Left cardiac atrium (tissue), 4 donors: ENCODE measurements around the gene PRX. TPM values are rescaled to one million over a fixed set of nuclear protein-coding genes. Genes with fewer than 3 reads are reported as not detected.
"Not testable (repeated sequence)": the region's sequence is repeated elsewhere in the genome, so short reads cannot be mapped to it uniquely, and the experiment has no call there.

Experiments used
- ATAC-seq, 2 donors: fragments of 200-7000 bp; cut with Tn5 transposase; one replicate each; pipeline ENCODE4 v1.9.1; 2020; ENCODE audit warnings: mild to moderate bottlenecking in 2 of 2, moderate library complexity in 2 of 2
- DNase-seq: peaks from one replicate; pipeline ENCODE4 v3.0.0-alpha.2; 2020
- intact Hi-C, 2 donors: fragments of 100-400 bp; cut with DNase I; formaldehyde crosslinking; loops; one replicate each; pipeline versions ENCODE4 v1.14.1 to v1.15.1; 2022 to 2023
- long read RNA-seq: library from polyadenylated mRNA; unstranded; transcript quantifications from one replicate; pipeline ENCODE4 v2.0.0, GENCODE V29; 2021
- total RNA-seq, 2 donors: library from RNA; stranded (reverse); fragmentation: NEBNext Ultra II Directional; extraction: Animal tissue kit (Norgen Biotek cat#: 25700); gene quantifications; one replicate each; pipeline ENCODE4 v1.2.1, GENCODE V29; 2021
- donor health status: DM: no; HTN: yes; CAD: no.
- donor health status: DM: no; HTN: yes; CAD: no; lungs with severe emphysema.
- donor health status: DM: yes; HTN: yes; CAD: no.
- donor health status: Dilated cardiomyopathy.

PRX gene
- 1 to 10 TPM; 2.8 to 3.6 TPM for total RNA-seq
- long read RNA-seq, partial matches to known transcripts: 0 of 1 reads
- long read RNA-seq, other reads (novel, unspliced or antisense): 1 of 1 reads

DNA sequence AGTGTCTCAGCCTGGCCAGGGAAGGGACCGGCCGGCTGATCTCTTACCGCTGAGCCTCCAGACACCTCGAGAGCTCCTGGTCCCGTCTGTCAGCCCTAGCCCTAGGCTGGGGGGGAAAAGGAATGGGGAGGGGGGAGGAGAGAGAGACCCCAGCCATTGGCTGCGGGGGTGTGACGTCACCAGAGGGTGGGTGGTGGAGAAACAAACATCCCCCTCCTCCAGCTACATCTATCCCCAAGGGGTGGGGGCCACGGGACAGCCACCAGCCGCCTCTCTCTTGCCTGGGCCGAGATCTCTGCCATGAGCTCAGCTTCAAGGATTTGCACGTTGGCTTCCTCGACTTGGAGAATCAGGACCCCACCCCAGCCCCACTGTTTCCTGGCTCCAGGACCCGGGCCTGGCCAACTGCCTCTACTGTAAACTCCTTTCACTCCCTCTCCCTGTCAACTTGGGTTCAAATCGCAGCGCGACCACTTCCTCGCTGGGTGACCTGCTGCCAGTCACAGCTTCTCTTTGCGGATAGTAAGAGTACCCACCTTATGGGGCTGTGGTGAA, at the start of gene PRX:
PRX (minus strand) TSS at position 88 of the 555 bp plus-strand sequence. CDS start 5,446 bp downstream, outside the sequence.
- no peak for DNase-seq
- intact Hi-C loops: no loop called here
- ATAC-seq: no peak

DNA sequence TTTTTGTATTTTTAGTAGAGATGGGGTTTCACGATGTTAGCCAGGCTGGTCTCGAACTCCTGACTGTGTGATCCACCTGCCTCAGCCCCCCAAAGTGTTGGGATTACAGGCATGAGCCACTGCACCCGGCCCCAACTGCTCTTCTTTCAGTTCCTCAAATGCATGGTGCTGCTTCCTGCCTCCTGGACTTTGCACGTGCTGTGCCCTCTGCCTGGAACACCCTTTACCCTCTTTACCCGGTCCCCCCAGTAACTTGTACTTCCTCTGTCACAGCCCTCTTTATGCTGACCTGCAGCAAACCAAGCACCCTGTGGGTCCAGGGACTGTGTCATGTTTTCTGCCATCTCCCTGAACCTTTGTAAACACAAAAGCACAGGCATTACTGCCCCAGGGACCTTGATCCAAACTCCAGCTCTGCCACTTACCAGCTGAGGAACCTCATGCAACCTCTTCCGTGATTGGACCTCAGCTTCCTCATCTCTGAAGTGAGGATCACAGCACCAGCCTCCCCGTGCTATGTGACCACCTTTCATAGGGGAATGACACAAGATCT, 48.6 kb upstream of the PRX start:
- DNase-seq: peak; percentile 39
- no peak for ATAC-seq
- intact Hi-C loops: no loop called here

- DNase-seq (no peak), ATAC-seq (no peak)
- intact Hi-C loops: no loop called here
These were observed 47.0 kb upstream of the PRX start for GRCh38 chr19:40460185-40460584.

DNA sequence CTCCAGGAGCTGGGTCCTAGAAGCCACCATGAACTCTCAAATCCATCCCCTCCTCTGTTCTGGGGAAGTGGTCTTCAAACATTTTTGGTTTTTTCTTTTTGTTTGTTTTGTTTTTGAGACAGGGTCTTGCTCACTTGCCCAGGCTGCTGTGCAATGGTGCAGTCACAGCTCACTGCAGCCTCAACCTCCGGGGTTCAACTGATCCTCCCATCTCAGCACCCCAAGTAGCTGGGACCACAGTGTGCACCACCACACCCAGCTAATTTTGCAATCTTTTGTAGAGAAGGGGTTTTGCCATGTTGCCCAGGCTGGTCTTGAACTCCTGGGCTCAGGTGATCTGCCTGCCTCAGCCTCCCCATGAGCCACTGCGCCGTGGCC, 45.4 kb upstream of the PRX start:
- intact Hi-C loops: no loop called here
- DNase-seq (no peak), ATAC-seq (no peak)

- intact Hi-C loops: no loop called here
- DNase-seq (no peak), ATAC-seq (no peak)
These were observed 44.9 kb upstream of the PRX start for GRCh38 chr19:40457953-40458596.

GRCh38 chr19:40457048-40457447, 43.9 kb upstream of the PRX start:
- intact Hi-C loops: no loop called here
- ATAC-seq (no peak), DNase-seq (no peak)

GRCh38 chr19:40453943-40454342, 40.8 kb upstream of the PRX start:
- ATAC-seq, intact Hi-C loops, DNase-seq: not testable (repeated sequence)

DNA sequence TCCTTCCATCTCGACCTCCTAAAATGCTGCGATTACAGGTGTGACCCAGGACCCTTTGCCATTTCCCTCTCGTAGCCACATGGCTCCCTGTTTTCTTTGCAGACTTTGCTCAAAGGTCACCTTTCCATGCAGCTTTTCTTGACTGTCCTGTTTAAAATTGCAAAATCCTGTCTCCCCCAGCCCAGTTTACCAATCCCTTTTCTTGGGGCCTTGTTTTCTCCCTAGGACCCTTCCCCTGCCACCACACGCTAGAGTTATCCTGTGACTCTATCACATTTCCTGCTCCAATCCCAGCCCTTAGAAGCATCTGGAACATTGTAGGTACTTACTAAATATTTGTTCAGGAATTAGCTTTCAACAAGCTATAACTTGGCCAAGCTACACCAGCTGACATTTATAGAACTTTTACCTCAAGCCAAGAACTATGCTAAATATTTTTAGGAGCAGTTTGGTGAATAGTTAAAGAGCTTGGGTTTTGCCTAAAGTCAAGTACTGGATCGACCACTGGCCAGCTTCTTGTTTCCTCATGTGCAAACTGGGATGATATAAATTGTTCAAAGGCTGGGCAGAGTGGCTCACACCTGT, 40.1 kb upstream of the PRX start:
- no peak for DNase-seq
- intact Hi-C loops: no loop called here
- ATAC-seq: no peak

DNA sequence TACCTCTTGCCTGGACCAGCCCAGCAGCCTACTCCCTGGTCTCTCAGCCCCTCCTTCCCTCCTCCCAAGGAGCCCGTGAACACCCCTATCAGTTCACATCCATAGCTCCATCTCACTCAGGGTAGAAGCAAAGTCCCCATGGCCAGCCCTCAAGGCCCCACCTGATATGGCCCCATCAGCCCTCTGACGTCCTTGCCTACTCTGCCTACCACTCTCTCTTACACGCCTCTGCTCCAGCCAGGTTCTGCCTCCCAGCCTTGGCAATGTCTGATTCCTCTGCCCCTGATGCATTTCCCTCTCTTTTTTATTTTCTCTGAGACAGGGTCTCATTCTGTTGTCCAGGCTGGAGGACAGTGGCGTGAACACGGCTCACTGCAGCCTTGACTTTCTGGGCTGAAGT, 38.8 kb upstream of the PRX start:
- peak in 1 of 2 donors; percentile 19 for ATAC-seq
- intact Hi-C loops: no loop called here
- no peak for DNase-seq

GRCh38 chr19:40450664-40451063, 37.5 kb upstream of the PRX start:
- DNase-seq (no peak), ATAC-seq (no peak)
- intact Hi-C loops: no loop called here

DNA sequence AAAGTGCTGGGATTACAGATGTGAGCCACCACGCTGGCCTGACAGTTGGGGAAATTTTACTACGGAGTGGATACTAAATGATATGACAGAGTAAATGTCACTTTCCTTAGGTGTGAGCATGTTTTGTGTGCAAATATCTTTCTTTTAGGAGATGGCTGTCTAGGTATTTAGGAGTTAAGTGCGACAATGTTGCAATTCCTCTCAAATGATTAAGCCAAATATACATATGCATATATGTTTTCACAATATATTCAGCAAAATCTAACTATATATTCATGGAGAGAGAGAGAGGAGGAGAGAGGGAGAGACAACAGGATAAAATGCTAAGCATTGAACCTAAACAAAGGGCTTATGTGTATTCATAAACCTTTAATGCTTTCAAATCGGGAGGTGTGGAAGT, 36.3 kb upstream of the PRX start:
- intact Hi-C loops: loop anchor here in 1 of 2 donors (10.0 kb wide), 1 partner anchor 165 kb away; the partner anchor contains the start of gene AKT2
- ATAC-seq: no peak
- no peak for DNase-seq

- no peak for DNase-seq
- intact Hi-C loops: loop anchor here in 1 of 2 donors (10.0 kb wide), 1 partner anchor 162 kb away; the partner anchor contains the start of gene AKT2
- no peak for ATAC-seq
These were observed 33.1 kb upstream of the PRX start for GRCh38 chr19:40446263-40446784.

DNA sequence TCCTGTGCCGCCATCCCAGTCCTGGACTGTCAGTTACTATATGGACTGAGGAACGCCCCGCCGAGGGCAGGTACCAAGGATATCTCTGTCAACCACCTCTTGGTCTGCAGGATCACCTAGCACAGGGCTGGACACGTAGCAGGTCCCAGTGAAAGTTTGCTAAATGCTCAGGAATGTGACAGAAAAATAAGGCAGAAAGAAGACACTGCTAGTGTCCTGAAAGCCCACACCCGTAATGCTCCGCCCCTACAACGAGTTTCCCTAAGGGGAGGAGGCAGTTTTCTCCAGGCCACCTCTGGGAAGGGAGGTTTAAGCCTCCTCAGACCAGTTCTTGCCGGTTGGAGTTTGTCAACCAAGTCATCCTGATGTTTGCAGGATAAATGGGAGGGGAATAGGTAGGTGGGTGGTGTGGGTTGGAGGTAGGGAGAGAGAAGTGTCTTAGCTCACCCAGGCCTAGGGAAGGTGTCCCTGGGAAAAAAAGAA, 32.6 kb upstream of the PRX start:
- DNase-seq (no peak), ATAC-seq (no peak)
- intact Hi-C loops: loop anchor here in 1 of 2 donors (10.0 kb wide), 1 partner anchor 161 kb away; the partner anchor contains the start of gene AKT2

DNA sequence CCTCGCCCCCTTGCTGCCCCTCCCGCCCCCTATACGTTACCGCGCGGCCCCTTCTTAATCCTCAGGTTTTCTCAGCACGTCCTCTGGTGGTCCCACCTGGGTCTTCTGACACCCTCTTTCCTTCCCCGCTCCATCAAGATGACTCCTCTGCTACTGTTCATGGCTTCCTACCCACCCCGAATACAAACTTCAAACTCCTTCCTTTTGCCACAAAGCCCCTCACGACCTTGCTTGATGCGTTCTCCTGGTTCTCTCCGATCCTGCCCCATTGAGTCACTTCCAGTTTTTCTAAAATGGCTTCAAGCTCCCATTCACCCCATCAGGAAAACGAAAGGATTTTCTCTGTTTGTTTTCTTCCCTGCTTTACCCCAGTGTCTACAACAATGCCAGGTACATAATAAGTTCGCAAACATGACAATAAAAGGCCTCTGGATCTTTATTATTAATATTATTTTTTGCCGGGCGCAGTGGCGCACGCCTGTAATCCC, 31.7 kb upstream of the PRX start:
- intact Hi-C loops: loop anchor here in 1 of 2 donors (10.0 kb wide), 1 partner anchor 160 kb away; the partner anchor contains the start of gene AKT2
- DNase-seq: no peak
- no peak for ATAC-seq

GRCh38 chr19:40444000-40444824, 31.0 kb upstream of the PRX start, which contains the start of gene SERTAD3:
SERTAD3 (minus strand) TSS chr19:40444335; CDS start chr19:40442080, 2,255 bp downstream.
- peak; percentile 98 for DNase-seq
- intact Hi-C loops: loop anchor here in 1 of 2 donors (2.0 to 10.0 kb wide), 2 partner anchors 19 to 159 kb away; partner anchors contain the start of genes AKT2 and SERTAD1
- peak; percentile 87 to 88 for ATAC-seq

GRCh38 chr19:40443131-40443999, 30.2 kb upstream of the PRX start:
- intact Hi-C loops: loop anchor here in 1 of 2 donors (2.0 to 10.0 kb wide), 2 partner anchors 19 to 159 kb away; partner anchors contain the start of genes AKT2 and SERTAD1
- ATAC-seq (peak; percentile 86 to 89), DNase-seq (peak; percentile 100)
